Hematopoietic multipotent progenitor cell treated with erythropoietin and hydrocortisone succinate and interleukin-3 and kit ligand, for 15 days (in vitro differentiated cells): Measurements from ENCODE around the gene NOS1.
"Not testable (repeated sequence)": the region's sequence is repeated elsewhere in the genome, so short reads cannot be mapped to it uniquely, and the experiment has no call there.

Experiments
- DNase-seq: peaks from one replicate; pipeline ENCODE4 v3.0.0-alpha.2; 2015; ENCODE audit warnings: low spot score

Gene NOS1

DNA sequence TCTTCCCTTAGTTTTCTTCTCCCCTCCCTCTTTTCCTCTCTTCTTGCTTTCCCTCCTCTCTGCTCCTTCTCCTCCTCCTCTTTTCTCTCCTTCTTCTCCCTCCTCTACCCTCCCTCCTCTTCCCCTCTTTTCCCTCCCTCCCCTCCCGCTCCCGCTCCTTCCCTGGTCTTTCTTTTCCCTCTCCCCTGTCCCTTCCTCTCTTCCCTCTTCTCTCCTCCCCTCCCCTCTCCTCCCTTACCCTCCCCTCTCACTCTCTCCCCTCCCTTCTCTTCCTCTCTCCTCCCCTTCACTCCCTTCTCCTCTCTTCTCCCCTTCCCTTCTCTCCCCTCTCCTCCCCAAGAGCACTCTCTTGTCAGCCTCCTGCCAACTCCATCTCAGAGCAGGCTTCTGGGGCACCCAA, 153.8 kb downstream of the NOS1 start:
- DNase-seq, result no peak

DNA sequence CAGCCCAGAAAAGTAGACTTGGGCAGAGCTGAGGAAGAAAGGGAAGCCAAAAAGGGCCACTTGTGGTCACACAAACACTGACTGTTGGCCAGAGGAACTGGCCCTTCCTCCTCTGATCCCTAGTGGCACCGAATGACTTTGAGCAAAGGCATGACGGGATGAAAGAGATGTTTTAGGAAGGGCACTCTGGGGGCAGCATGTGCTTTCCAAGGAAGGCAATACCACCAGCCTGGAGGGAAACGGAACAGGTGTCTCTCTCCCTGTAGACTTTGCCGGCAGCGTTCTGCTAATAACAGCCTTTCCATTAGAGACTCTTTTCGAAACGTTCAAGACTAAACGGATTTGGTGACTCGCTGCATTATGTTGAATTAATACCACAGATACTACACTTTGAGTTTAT, 158.9 kb downstream of the NOS1 start:
- DNase-seq, result no peak

DNA sequence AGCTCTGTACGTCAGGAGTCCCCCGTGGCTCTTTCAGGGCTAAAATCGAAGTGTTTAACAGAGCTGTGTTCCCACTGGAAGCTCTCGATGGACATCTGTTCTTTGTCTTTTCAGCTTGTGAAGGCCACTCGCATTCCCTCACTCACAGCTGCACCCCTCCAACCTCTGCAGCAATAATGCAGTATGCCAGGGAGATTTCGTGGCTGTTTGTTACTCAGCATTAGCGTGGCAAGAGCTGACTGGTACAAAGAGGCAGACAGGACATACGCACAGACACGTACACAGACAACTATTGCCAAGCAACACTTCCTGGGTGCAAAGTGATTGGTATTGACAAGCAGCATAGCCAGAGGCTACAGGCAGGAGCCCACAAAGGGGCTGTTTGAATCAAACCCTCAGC, 159.4 kb downstream of the NOS1 start:
- DNase-seq, result no peak

DNA sequence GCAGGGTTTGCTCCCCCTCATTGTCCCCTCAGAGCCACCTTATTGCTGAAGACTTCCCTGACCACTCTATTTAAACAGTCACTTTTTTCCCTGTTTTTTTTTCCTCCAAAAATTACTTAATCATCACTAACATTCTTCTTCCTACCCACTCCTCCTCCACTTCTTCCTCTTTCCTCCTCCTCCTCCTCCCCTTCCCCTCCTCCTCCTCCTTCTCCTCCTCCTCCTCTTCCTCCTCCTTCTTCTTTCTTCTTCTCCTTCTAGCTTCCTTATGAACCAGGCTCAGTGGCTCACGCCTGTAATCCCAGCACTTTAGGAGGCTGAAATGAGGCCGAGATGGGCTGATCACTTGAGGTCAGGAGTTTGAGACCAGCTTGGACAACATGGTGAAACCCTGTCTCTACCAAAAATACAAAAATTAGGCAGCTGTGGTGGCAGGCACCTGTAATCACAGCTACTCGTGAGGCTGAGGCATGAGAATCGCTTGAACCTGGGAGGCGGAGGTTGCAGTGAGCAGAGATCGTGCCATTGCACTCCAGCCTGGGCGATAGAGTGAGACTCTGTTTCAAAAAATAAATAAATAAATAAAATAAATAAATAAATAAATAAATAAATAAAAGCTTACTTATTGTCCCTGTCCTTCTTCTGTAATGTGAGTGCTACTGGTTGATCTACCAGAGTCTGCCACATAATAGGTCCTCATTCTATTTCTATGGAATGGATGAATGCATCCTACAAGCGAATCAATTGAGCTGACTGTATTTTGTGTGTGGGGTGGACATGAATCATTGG, 161.3 kb downstream of the NOS1 start:
- DNase-seq, result not testable (repeated sequence)

DNA sequence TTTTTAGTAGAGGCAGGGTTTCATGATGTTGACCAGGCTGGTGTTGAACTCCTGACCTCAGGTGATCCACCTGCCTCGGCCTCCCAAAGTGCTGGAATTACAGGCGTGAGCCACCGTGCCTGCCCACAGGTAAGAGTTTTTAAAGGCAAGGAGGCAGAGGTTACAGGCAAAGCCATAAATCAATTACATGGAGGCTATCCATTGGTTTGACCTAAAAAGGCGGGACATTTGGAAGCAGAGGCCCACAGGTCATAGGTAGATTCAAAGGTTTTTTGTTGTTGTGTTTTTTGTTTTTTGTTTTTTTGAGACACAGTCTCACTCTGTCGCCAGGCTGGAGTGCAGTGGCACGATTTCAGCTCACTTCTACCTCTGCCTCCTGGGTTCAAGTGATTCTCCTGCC, 165.1 kb downstream of the NOS1 start:
- DNase-seq, result not testable (repeated sequence)

DNA sequence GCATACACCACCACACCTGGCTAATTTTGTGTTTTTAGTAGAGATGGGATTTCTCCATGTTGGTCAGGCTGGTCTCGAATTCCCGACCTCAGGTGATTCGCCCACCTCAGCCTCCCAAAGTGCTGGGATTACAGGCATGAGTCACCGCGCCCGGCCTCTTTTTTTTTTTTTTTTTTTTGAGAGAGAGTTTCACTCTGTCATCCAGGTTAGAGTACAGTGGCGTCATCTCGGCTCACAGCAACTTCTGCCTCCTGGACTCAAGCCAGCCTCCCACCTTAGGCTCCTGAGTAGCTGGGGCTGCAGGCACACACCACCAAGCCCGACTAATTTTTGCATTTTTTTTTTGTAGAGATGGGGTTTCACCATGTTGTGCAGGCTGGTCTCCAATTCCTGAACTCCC, 166.4 kb downstream of the NOS1 start:
- not testable (repeated sequence) for DNase-seq

DNA sequence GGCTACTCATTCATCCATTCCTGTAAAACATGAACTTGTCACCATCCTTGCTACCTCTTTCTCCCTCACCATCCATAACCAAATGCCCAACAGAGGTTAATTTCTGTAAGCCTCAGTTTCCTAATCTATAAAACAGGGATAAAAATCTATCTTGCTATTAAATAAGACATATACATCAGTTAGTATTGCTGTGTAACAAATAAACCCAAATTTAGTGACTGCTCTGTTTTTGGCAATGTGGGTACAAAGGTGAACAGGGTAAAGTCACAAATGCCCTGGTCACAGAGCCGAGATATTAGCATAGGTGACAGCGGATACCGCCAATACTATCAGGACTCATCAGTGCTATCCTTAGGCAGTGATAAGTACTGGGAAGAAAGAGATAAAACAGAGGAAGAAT, 167.5 kb downstream of the NOS1 start:
- DNase-seq, result no peak

DNA sequence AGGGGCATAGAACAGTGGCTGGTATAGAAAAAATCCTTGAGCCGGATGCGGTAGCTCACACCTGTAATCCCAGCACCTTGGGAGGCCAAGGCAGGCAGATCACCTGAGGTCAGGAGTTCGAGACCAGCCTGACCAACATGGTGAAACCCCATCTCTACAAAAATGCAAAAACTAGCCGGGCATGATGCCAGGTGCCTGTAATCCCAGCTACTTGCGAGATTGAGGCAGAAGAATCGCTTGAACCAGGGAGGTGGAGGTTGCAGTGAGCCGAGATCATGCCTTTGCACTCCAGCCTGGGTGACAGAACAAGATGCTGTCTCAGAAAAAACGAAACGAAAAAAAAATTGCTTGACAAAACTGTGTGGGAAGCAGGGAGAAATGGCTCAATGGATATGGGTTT, 168.8 kb downstream of the NOS1 start:
- DNase-seq, result not testable (repeated sequence)

DNA sequence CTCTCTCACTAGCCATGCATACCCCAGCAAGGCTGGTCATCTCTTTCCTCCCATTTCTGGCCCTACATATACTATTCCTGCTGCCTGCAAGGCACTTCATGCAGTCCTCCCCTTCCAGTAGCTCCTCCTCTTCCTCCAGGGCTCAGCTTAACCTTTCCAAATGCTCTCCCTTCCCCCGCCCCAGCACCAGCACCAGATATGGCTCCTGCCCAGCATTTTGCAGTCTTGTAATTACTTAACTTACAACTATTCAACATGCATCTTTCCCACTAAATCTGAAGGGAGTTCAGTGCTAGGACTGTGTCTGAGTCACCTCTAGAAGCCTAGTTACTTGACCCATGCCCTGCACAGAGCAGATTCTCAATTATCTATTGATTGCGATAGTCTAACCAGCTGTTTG, 169.4 kb downstream of the NOS1 start:
- no peak for DNase-seq

DNA sequence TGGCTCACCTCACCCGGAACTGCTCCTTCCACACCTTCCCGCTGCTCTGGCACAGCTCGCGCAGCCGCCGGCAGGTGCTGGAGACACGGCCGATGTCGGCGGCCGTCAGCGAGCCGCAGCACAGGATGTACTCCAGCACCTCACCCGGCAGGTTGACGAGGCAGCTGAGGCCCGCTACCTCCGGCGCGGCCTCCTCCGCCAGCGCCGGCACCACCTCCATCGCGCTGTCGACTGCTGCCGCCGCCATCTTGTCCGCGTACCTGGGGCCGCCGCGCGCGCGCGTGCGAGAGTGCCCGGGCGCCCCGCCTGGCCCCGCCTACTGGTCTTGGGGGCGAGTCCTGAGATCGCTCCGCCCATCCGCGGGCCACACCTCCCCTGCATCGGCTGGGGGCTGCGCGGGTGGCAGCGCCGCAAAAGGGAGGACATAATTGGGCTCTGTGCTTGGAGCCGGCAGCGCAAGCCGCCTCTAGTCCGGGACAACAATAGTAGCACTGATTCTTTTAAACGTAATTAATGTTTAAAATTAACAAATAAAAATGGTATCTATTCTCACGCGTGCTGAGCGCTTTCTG, 171.1 kb downstream of the NOS1 start, which contains the start of gene FBXO21:
Gene FBXO21 (minus strand): TSS at position 261 of the 572 bp plus-strand sequence. CDS start 14 bp downstream, at position 247.
- DNase-seq, result peak; percentile 83

DNA sequence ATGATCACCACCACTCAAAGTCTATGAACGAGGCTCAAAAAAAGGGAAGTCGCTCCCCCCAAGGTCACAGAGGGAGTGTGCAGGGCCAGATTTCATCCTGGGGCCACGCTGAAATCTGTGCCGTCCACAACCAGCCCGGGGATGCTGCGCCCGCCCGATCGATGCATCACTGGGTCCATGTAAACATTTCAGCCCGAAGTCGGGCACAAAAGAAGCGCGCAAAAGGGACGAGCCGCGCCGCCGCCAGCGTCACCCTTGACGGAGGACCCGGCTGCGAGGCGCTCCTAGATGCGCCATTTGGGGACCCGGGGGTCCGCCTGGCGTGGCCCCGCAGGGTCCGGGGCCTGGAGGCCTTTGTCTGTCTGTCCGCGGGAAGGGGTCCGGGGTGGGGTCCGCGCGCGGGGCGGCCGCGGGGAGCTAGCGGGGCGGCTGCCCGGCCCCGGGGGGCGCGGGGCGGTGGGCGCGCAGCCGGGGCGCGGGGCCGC, 171.7 kb downstream of the NOS1 start:
- no peak for DNase-seq

DNA sequence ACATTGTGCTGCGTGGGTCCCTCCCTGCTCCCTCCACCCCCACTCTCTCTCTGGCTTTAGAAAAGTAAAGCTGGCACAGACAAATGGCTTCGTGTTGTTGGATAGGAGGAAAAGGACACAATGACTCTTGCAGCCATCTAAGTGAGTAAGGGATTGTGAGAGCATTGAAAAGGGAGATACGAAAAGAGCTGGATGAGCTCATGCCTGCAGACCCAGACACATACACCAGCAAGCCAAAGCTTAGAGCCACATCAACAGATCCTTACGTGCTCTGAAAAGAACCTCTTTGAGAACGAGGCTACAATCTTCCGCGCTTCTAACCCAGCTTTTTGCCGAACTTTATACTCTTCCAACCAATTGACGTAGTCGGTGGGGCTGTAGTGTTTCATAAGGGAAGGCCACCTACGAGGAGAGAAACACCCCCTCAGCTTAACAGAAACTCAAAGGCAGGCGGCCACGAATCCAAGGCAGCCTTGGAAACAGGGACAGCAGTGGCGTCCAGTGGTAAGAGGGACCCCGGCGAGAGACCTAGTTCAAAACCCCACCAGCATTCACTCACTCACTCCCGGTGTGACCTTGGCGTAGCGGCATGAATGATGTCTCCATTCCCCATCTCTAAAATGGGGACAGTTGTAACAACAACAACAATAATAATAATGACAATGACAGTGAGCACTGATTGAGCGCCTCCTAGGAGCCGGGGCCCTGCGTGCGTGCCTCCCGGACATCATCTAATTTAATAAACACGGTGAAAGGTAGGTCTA, 172.3 kb downstream of the NOS1 start:
- no peak for DNase-seq

DNA sequence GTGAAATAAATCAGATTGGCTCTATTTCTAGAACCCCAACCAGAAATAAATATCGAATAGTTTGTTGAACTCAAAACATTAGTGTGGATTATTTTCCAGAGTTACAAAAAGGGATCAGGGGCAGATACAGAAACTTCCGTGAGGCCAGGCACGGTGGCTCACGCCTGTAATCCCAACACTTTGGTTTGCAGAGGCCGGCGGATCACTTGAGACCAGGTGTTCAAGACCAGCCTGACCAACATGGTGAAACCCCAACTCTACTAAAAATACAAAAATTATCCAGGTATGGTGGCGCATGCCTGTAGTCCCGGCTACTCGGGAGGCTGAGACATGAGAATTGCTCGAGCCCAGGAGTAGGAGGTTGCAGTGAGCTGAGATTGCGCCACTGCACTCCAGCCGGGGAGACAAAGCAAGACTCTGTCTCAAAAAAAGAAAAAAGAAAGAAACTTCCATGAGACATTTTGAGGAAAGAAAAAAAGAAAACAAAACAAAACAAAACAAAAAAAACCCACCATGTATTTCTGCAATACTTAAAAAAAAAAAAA, 173.2 kb downstream of the NOS1 start:
- DNase-seq, result no peak

DNA sequence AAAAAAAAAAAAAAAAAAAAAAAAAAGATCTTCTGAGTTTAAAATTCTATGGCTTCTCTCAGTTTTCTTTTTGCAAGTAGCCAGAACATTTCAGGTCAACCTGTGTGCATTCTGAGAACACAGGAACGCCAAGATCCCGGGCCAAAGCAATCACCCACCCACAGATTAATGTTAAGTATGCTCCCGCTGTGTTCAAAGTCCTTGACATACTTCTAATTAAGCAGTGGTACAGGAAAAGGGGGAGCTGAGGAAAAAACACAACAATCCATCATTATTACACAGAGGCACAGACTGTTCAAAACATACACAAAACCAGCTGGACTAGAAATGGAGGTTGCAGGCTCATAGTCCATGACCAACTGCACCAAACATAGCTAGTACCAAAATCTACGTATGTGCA, 174.0 kb downstream of the NOS1 start:
- no peak for DNase-seq

DNA sequence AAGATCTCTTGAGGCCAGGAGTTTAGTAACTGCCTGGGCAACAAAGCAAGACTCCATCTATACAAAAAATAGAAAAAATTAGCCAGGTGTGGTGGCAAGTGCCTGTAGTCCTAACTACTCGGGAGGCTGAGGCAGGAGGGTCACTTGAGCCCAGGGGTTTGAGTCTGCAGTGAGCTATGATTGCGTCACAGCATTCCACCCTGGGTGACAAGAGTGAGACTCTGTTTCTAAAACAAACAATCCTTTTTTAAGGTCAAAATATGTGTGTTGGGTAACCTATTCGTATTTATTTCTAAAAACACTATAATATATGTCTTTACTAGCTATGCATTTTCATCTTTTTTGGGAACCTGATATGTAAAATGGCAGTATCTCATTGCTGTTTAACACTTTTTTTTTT, 178.6 kb downstream of the NOS1 start:
- DNase-seq, result no peak

DNA sequence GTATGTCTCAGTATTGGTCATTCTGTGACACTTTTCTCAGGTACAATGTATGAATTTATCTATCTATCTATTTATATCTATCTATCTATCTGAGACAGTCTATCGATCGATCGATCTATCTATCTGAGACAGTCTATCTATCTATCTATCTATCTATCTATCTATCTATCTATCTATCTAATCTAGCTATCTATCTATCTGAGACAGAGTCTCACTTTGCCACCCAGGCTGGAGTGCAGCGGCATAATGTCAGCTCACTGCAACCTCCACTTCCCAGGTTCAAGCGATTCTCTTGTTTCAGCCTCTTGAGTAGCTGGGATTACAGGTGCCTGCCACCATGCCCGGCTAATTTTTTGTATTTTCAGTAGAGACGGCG, 180.0 kb downstream of the NOS1 start:
- not testable (repeated sequence) for DNase-seq

DNA sequence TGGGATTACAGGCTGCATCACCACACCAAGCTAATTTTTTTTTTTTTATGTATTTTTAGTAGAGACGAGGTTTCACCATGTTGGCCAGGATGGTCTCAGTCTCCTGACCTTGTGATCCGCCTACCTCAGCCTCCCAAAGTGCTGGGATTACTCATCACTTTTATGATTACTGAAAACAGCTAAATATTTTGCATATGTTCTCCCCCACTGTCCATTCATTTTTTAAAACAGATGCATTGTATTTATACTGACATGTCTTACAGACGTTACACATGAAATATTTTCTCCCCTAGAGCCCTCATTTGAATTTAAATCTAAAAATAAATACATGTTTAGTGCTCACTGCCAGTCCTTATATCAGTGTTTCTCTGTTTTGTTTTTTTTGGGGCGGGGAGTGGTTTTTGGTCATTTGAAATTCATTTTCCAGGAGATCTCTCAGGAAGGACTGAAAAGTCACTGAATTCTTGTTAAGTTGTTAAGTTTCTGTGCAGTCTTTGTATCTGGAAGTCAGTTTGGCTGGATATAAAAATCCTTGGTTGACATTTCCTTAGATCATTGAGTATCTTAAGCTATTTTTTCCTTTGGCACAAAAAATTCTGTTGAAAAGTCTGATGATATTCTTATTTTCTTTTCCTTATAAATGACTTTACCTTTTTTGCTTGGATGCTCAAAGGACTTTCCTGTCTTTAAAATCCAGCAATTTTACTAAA, 180.5 kb downstream of the NOS1 start:
- DNase-seq, result no peak

DNA sequence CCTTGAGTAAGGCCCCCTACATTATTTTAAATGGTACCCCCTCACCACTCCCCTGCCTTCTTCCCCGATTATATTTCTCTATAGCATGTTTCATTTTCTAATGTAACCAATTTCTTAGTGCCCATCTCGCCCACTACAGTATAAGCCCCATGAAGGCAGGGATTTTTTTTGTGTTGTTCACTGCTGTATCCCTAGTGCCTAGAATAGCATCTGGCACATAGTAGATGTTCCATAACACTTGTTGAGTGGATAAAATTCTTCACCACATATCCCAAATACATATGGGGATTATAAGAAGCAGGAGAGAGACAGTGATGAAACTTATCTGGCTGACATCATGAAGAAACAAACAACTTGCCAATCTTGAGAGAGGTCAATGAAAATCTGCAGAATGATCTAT, 182.7 kb downstream of the NOS1 start:
- DNase-seq, result no peak

DNA sequence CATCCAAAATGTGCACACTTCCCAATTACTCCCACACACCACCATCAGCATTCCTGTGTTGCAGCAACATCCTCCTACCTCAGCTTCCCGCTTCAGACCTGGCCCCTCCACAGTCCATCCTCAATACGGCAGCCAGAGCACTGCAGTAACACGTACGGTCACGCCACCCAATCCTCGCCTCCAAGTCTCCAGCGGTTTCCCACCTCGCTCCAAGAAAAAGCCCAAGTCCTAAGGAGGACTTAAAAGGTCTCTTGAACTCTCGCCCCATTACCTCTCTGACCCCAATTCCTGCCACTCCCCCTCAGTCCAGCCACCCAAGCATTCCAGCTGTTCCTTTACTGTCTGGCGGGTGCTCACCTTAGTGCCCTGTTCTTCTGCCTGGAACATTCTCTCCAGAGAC, 183.1 kb downstream of the NOS1 start:
- DNase-seq, result no peak

DNA sequence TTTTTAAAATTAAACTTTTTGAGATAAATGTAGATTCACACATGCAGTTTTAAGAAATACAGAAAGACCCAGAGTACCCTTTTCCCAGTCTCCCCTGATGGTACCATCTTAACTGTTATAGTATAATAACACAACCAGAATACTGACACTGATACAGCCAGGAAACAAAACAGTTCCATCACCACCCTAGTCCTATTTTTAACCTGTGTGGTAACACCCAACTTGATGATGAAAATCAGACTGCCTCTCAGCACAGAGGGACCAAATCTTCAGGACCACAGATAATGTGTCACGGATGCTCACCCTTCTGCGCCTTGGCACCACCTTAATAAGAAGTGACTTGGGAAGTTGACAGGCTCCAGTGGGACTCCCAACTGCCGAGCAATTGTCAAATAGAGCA, 189.3 kb downstream of the NOS1 start:
- no peak for DNase-seq

DNA sequence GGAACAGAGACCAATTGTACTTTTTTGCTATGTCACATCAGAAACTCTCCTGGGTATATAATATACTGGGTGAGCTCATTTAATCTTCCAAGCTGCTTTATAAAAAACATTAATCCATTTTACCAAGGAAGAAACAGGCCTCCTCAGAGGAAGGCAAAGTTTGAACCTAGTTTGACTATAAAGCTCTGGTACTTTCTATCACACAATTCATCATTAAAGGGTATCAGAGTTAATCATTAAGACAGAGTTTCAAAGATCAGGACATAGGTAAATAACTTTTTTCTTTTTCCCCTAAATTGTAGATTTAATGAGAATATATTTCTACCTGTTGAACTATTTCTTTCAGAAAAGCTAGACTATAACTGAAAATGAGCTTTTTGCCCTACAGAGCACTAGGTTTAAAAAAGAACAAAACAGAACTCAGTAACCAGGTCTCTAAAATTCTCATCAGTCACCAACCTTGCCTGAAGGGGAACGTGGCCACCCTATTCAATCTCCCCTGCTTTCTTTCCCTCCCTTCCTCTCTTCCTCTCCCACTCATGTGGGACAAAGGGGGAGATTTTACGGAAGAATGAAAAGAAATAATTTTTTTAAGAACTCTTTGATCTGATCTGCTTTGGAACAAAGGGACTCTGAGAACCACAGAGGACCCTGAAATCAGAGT, 189.8 kb downstream of the NOS1 start:
- DNase-seq, result no peak

DNA sequence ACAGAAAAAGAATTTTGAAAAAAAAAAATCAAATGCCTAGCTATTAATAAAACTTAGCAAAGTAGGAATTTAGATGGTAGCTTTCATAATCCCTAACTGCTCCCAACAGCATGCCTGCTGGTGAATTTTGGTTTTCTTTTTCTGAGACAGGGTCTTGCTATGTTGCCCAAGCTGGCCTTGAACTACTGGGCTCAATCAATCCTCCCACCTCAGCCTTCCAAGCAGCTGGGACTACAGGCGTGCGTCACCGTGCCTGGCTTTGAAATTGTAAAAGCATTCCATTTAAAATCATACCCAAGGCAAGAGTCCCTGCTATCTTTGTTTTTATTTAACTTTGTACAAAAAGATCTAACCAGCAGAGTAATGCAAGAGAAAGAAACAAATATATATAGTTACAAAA, 191.9 kb downstream of the NOS1 start:
- no peak for DNase-seq
